Right ventricle myocardium inferior (tissue), 1 donor: ENCODE data around the gene PEAR1. TPM values are rescaled to one million over a fixed set of nuclear protein-coding genes. Genes with fewer than 3 reads are reported as not detected.

Experiments used
- ATAC-seq: fragments of 200-7000 bp; cut with Tn5 transposase; one replicate; pipeline ENCODE4 v1.9.1; 2020; ENCODE audit warnings: mild to moderate bottlenecking, moderate library complexity
- DNase-seq: peaks from one replicate; pipeline ENCODE4 v3.0.0; 2021; ENCODE audit errors: missing footprints
- intact Hi-C: fragments of 100-400 bp; cut with DNase I; formaldehyde crosslinking; loops from one replicate; pipeline ENCODE4 v1.11.0; 2022
- total RNA-seq: library from RNA; stranded (reverse); fragmentation: NEBNext Ultra II Directional; extraction: Animal tissue kit (Norgen Biotek cat#: 25700); gene quantifications from one replicate; pipeline ENCODE4 v1.2.1, GENCODE V29; 2021
- donor health status: DM: no; HTN: yes; CAD: no; lungs with severe emphysema.

PEAR1 gene
- total RNA-seq, 1 donor from 2014 or later = 8.1 TPM

GRCh38 chr1:156943756-156944155, 50.2 kb downstream of the PEAR1 start:
- DNase-seq = no peak
- intact Hi-C loops = no loop called here
- no peak for ATAC-seq

DNA sequence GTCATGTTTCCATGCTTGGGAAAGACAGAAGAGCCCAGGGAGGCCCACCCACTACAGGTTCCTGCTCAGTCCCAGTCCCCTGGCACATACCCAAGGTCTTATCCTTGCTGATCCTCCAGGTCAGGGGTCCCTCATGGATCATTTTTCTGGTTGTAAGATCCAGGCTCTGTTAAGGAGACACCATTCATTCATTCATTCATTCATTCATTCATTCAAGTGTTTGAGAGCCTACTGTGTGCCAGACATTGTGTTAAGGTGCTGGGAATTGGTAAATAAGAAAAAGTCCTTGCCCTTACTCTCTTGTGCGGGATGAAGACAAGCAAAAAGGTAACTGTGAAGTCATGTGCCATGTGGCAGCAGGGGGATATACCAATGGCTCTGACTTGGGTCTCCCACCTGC, 50.8 kb downstream of the PEAR1 start:
- DNase-seq (no peak), ATAC-seq (no peak)
- intact Hi-C loops = no loop called here

DNA sequence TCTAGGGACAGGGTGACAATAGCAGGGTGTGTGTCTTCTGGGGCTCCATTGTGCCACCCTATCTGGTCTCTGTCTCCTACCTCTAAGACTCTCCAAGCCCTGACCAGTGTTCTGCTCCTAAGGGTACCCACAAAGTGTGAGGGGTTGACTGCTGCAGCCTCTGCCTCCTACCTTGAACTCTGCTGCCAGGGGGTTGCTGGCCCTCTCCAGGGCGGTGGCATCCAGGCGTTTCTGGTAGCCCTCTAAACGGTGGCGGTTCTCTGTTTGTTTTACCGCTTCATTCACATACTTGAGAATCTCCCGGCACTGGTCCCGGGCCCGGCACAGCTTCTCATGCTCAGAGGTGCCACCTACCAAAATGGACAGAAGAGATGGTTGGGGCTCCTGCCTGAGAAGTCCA, 51.3 kb downstream of the PEAR1 start:
- DNase-seq (no peak), ATAC-seq (no peak)
- intact Hi-C loops = no loop called here

DNA sequence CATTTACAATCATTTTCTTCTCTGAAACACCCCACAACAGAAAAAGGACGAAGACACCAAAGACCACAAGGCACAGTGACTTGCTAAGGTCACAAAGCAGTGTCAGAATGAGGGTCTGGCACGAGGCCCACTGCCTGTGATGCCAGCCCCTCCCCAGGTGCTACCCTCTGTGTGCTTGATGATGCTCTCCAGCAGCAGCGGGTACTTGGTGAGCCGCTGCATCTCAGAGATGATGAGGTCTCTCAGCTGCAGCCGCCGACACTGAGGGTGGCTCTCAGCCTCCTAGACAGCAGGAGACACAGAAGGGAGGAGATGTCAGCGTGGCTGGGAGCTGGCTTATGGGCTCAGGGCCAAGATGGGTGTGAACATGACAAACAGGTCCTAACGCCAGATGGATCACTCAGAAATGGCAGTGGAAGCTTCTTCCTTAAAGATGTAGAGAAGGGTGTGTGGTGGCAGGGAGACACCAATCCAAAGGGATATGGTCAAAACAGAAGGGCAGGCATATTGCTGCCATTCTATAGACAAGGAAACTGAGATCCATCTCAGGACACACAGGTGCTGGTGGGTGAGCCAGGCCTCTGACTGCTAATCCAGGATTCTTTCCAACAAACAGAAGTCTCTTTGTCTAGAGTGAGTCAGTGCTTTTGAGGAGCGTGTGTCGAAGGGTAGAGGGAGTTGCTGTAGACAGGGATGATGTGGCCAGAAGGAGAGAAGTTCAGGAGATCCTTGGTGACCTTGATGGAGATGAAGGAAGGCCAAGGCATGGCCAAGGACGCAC, 52.6 kb downstream of the PEAR1 start:
- no peak for DNase-seq
- intact Hi-C loops = no loop called here
- ATAC-seq = no peak

- no peak for ATAC-seq
- intact Hi-C loops = no loop called here
- DNase-seq = no peak
These were observed 53.6 kb downstream of the PEAR1 start for GRCh38 chr1:156947127-156947526.

DNA sequence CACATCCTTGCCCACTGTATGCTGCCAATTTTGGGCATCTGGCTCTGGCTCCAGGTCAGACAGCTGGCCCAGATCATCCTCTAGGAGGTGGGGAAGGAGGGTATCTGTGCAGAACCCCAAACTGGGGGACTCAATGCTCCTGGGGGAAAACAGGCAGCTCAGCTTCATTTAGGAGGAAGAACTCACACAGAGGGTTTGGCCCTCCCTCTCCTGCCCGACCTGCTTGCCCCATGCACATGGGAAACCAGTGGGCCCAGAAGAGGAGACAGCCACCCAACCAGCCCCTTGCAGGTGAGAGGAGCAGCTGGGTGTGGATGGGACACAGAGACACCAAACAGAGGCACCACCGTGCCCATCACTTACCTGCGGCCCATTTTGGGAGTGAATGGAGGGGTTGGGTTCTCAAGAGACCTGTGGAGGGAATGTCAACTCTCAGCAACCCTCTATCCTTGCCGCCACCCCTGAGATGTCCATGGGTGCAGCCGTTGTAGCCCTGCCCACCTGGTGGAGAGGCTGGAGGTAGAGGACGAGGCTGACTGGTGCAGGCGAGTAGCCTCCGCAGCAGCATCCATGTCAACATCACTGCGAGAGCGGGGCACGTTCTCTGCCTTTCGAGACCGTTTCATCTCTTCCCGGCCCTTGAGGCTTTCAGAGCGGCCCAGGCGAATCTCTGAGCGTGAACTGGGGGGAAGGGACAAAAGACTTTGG, 54.5 kb downstream of the PEAR1 start:
- intact Hi-C loops = no loop called here
- ATAC-seq (no peak), DNase-seq (no peak)

DNA sequence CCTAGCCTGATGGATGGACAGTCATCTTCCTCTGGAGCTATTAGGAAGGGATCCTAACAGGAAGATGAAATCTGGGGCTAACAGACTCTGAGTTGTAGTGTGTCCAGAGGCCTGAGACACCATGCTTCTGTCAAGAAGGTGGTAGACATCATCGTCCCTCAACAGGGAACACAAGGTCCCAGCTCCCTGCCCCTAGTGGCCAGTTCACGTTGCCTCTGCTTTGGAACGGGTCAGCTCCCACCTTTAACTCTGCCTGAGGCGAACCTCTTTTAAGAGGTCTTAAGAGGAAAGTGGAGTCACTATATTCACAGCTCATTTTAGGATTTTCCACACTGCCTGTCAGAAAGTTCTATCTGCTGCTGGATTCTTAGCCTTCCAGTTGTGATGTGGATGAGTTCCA, 55.2 kb downstream of the PEAR1 start:
- no peak for DNase-seq
- no peak for ATAC-seq
- intact Hi-C loops = no loop called here

- intact Hi-C loops = no loop called here
- ATAC-seq = no peak
- DNase-seq = no peak
These were observed 55.6 kb downstream of the PEAR1 start for GRCh38 chr1:156949127-156949526.

- intact Hi-C loops = no loop called here
- DNase-seq = no peak
- no peak for ATAC-seq
These were observed 57.9 kb downstream of the PEAR1 start for GRCh38 chr1:156951371-156951770.

GRCh38 chr1:156953571-156953970, 60.1 kb downstream of the PEAR1 start:
- no peak for ATAC-seq
- intact Hi-C loops = no loop called here
- no peak for DNase-seq

GRCh38 chr1:156956333-156956732, 62.8 kb downstream of the PEAR1 start:
- intact Hi-C loops = no loop called here
- ATAC-seq (no peak), DNase-seq (no peak)

- ATAC-seq = no peak
- intact Hi-C loops = no loop called here
- DNase-seq = no peak
These were observed 64.1 kb downstream of the PEAR1 start for GRCh38 chr1:156957634-156958033.

GRCh38 chr1:156958247-156958714, 64.8 kb downstream of the PEAR1 start:
- DNase-seq (no peak), ATAC-seq (no peak)
- intact Hi-C loops = no loop called here

DNA sequence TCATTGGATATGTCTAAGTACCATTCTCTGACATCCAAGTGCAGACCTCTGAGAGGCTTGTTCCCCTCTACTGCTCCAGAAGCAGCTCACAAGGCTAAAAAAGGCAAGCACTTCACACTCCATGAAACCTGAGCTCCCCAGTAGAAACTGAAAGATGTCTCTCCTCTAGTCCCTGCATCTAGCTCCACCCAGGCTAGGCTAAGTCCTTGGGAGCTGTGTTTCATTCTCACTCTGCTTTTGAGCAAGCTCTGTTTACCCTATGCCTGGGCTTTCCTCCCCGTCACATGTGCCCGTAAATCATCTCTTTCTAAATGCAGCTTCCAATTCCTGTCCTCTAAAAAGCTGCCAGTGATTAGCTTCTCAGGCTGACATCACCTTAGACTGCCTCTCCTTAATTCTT, 65.9 kb downstream of the PEAR1 start:
- no peak for DNase-seq
- ATAC-seq = no peak
- intact Hi-C loops = no loop called here

DNA sequence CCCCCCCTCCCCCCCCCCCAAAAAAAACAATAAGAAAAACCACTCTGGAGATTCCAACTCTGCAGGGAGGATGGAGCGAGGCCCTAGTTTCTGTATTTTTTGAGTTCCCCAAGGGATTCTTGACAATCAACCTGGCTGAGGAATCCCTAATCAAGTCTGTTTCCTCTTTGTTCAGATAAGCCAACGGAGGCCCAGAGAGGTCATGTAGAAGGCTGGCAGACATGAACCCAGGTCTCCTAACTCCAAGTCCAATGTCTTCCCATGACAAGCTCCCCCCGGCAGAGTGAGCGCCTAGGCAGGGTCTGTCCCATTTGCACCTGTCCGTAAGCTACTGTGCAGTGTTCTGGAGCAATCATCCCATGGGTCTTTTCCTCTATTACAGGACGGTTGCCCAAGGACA, 66.4 kb downstream of the PEAR1 start:
- no peak for ATAC-seq
- DNase-seq = no peak
- intact Hi-C loops = no loop called here

DNA sequence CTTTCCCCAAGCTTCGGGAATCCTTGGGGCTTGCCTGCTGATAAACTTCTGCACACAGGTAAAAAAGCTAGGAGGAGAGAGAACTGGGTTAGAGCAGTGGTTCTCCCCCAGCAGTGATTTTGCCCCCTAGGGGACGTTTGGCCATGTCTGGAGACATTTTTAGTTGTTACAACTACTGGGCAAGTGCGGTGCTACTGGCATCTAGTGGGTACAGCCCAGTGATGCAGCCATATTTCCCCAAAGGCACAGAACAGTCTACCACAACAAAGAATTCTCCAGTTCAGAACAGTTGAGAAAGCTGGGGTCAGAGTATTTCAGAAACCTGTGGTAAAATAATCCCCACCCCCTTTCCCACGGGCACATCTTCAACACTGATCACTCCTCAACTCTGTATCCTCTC, 68.2 kb downstream of the PEAR1 start:
- no peak for ATAC-seq
- intact Hi-C loops = no loop called here
- no peak for DNase-seq

DNA sequence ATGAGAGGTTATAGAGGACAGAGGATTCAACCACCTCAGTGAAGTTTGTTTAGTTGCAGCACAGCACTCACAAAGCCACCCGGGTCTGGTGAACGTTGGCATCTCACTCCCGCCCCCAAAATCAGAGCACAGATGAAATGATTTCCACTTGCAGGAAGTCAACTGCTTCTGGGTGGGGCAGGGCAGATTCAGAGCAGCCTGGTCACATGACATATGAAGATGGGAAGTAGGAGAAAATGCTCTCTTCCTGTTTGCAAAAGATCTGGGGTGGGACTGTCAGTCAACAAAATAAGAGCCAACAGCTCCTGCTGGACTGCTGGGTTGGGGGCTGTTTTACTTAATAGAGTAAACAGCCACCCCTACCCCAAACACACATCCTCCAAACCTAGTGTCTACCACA, 70.1 kb downstream of the PEAR1 start:
- intact Hi-C loops = no loop called here
- peak; percentile 44 for ATAC-seq
- no peak for DNase-seq

DNA sequence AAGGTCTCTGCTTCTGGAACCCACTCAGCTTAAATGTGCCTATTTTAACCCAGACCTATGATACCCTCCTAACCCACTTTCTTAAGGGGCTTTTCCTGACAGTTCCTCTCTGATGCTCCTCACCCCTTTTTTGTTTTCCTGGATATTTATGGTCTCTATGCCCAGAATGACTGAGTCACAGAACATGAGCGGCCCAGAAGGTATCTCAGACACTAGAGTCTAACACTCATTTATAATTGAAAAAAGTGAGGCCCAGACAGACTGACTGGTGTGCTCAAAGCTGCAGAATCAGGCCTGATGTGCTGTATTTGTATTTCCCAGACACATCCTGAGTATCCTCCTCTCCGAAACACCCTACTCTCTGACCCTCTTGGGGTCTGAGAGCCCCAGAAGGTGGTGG, 70.9 kb downstream of the PEAR1 start:
- intact Hi-C loops = no loop called here
- ATAC-seq (no peak), DNase-seq (no peak)
